Liver (tissue), 9 donors: ENCODE measurements around the gene LIMS2. TPM values are rescaled to one million over a fixed set of nuclear protein-coding genes. Genes with fewer than 3 reads are reported as not detected.

Experiments used
- DNase-seq: peaks from one replicate; pipeline ENCODE4 v3.0.0-alpha.2; 2017; ENCODE audit warnings: low spot score
- H3K27ac ChIP-seq, 2 donors: one replicate each; pipeline ENCODE4 v1.7.0; 2013; ENCODE audit warnings: inconsistent platforms in 2 of 2, low read length in 2 of 2, control low read depth in 1 of 2, low read depth in 1 of 2, mild to moderate bottlenecking in 1 of 2
- H3K27me3 ChIP-seq, 4 donors: one replicate each; pipeline versions ENCODE4 v1.6.1 to v1.7.0; 2013; ENCODE audit warnings: low read length in 3 of 4, inconsistent platforms in 1 of 4, mild to moderate bottlenecking in 1 of 4, moderate library complexity in 1 of 4; ENCODE audit not compliant: control insufficient read depth in 4 of 4, insufficient read depth in 4 of 4
- H3K36me3 ChIP-seq, 4 donors: one replicate each; pipeline versions ENCODE4 v1.6.1 to v1.7.0; 2013; ENCODE audit warnings: low read length in 3 of 4, mild to moderate bottlenecking in 3 of 4, low read depth in 1 of 4, moderate library complexity in 1 of 4; ENCODE audit not compliant: control insufficient read depth in 4 of 4, insufficient read depth in 3 of 4
- H3K4me1 ChIP-seq, 4 donors: one replicate each; pipeline versions ENCODE4 v1.6.1 to v1.7.0; 2013; ENCODE audit warnings: low read length in 3 of 4, mild to moderate bottlenecking in 3 of 4, moderate library complexity in 1 of 4; ENCODE audit not compliant: control insufficient read depth in 4 of 4, insufficient read depth in 4 of 4
- H3K4me3 ChIP-seq, 3 donors: one replicate each; pipeline versions ENCODE4 v1.6.1 to v1.7.0; 2013; ENCODE audit warnings: low read length in 3 of 3, control low read depth in 1 of 3, low read depth in 1 of 3, mild to moderate bottlenecking in 1 of 3
- H3K9ac ChIP-seq, 2 donors: one replicate each; pipeline ENCODE4 v1.7.0; 2013; ENCODE audit warnings: low read length in 2 of 2, mild to moderate bottlenecking in 2 of 2, moderate library complexity in 2 of 2, control low read depth in 1 of 2, low read depth in 1 of 2
- H3K9me3 ChIP-seq, 4 donors: one replicate each; pipeline versions ENCODE4 v1.6.1 to v1.7.0; 2013; ENCODE audit warnings: low read length in 3 of 4; ENCODE audit not compliant: control insufficient read depth in 4 of 4
- CTCF ChIP-seq: fragments of 150-350 bp; IDR thresholded peaks from 2 replicates; pipeline ENCODE4 v1.5.1; 2017; ENCODE audit warnings: improper control_type of control experiment, low read depth, low read length; ENCODE audit not compliant: missing input control
- HNF4A ChIP-seq, 2 donors: conservative IDR thresholded peaks; 2 replicates each; pipeline ENCODE4 v1.6.1; 2016; ENCODE audit warnings: antibody characterized with exemption in 2 of 2, mild to moderate bottlenecking in 2 of 2
- NR2F2 ChIP-seq: IDR thresholded peaks from 2 replicates; pipeline ENCODE4 v1.6.1; 2016; ENCODE audit warnings: antibody characterized with exemption
- RAD21 ChIP-seq, 2 donors: IDR thresholded peaks; 2 replicates each; pipeline ENCODE4 v1.6.1; 2016; ENCODE audit warnings: antibody characterized with exemption in 2 of 2, mild to moderate bottlenecking in 2 of 2
- TAF1 ChIP-seq: conservative IDR thresholded peaks from 2 replicates; pipeline ENCODE4 v1.6.1; 2016; ENCODE audit warnings: antibody characterized with exemption, mild to moderate bottlenecking
- YY1 ChIP-seq: IDR thresholded peaks from 2 replicates; pipeline ENCODE4 v1.6.1; 2016; ENCODE audit warnings: antibody characterized with exemption, mild to moderate bottlenecking
- WGBS: extraction: QIAGEN DNeasy Blood & Tissue Kit; methylation state at CpG from one replicate; pipeline ENCODE4 v1.1.7; 2013; 5-methylcytosine and 5-hydroxymethylcytosine counted together
- polyA plus RNA-seq, 2 donors: library from polyadenylated mRNA; stranded (reverse) in 1 of 2; unstranded in 1 of 2; fragments of 200-250 nt in 1 of 2; fragments of >200 nt in 1 of 2; fragmentation: Nextera tagmentation in 1 of 2; extraction: Ambion mirVana in 1 of 2; gene quantifications; one replicate each; pipeline versions ENCODE4 v1.2.1 to v1.2.3, GENCODE V29; 2013 to 2015
- total RNA-seq, 2 donors: library from RNA; depleted of rRNA; stranded (reverse); fragments of >200 nt; gene quantifications; one replicate each; pipeline ENCODE4 v1.2.3, GENCODE V29; 2014
- TF ChIP-seq, protein P1 (sequence below): IDR thresholded peaks from 2 replicates; pipeline ENCODE4 v1.6.1; 2016; ENCODE audit warnings: antibody characterized with exemption
- TF ChIP-seq, protein P2 (sequence below): IDR thresholded peaks from 2 replicates; pipeline ENCODE4 v1.6.1; 2016; ENCODE audit warnings: antibody characterized with exemption, mild to moderate bottlenecking
- donor health status: healthy.
- donor health status: healthy.
- donor health status: healthy.
- donor health status: healthy.
- donor health status: healthy.

The LIMS2 gene
- total and polyA plus RNA-seq, 4 donors: 1.4 to 17.9 (median 16.1) TPM

GRCh38 chr2:127698553-127699355, 23.4 kb upstream of the LIMS2 start:
- no peak for TF ChIP-seq YY1
- TF ChIP-seq, protein P1, sequence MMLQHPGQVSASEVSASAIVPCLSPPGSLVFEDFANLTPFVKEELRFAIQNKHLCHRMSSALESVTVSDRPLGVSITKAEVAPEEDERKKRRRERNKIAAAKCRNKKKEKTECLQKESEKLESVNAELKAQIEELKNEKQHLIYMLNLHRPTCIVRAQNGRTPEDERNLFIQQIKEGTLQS: no peak
- TF ChIP-seq RAD21 (IDR thresholded peaks at IDR 0.05): no peak
- TF ChIP-seq NR2F2: no peak
- Histone ChIP-seq H3K27me3 (no peaks in the 10 kb centered on the region), H3K9ac (no peak overlapping the region), H3K9me3 (no peaks in the 10 kb centered on the region), H3K4me1 (peaks cover 4 to 22% (median 15%) of the 10 kb centered on the region in 4 donors), H3K4me3 (no peak overlapping the region), H3K27ac (no peak overlapping the region), H3K36me3 (no peaks in the 10 kb centered on the region)
- WGBS: 97% methylated on average over 27 of the region's 27 CpGs
- DNase-seq: no peak

GRCh38 chr2:127697482-127698180, 22.3 kb upstream of the LIMS2 start:
- 95% methylated on average over 21 of the region's 21 CpGs for WGBS
- no peak for TF ChIP-seq TAF1
- DNase-seq: no peak
- Histone ChIP-seq H3K9me3 (no peaks in the 10 kb centered on the region), H3K27ac (no peak overlapping the region), H3K36me3 (no peaks in the 10 kb centered on the region), H3K27me3 (no peaks in the 10 kb centered on the region), H3K4me3 (no peak overlapping the region), H3K9ac (no peak overlapping the region), H3K4me1 (peaks cover under 1 to 13% (median 7%) of the 10 kb centered on the region in 4 donors)

DNA sequence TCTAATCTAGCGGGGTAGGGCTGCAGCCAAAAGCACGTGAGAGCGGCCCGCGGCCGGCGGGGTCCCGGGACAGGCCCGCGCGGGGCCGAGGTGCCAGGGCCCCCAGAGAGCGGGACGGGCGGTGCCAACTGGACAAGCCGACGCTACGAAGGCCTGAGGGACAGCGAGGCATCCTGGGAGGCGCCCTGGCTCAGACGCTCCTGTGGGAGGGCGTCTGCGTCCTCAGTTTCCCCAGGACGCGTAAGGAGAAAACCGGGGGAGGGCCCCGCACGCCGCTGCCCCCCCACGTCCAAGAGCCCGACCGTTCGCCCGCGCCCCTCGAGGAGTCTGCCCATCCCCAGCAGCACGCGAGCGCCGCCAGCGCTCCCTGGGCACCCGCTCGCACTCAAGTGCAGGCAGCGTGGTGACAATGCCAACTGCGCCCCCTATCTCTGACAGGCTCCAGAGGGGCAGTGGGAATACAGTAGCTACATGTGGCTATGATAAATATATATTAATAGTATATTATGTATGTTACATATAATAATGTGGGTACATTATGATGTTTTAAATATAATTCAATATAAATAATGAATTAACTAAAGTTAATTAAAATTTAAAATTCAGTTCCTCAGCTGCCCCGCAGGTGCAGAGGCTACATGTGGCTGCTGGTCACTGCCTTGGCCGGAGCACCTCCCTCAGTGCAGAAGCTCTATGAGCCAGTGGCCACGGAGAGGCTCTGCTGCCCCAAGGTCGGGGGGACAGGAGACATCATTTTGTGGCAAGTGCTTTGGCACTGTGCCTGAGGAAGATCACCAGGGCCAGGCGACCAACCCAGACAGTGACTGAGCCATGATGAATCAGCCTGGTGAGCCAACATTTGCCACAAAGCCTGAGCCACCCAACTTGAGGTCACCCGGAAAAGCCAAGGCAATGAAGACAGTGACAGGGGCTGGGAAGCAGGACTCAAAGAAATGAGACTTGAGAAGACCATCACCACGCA, 20.5 kb upstream of the LIMS2 start:
- no peak for DNase-seq
- 64% methylated on average over 52 of the region's 52 CpGs for WGBS
- peaks cover 0 to 9% (median 5%) of the 10 kb centered on the region in 4 donors for H3K4me1 ChIP-seq

More for the DNA sequence above, 20.5 kb upstream of the LIMS2 start:
- Histone ChIP-seq H3K9ac (no peak overlapping the region), H3K27ac (no peak overlapping the region), H3K36me3 (no peaks in the 10 kb centered on the region), H3K4me3 (no peak overlapping the region), H3K9me3 (no peaks in the 10 kb centered on the region), H3K27me3 (no peaks in the 10 kb centered on the region)
- no peak for TF ChIP-seq YY1
- TF ChIP-seq RAD21 (IDR thresholded peaks at IDR 0.05): peak in 1 of 2 donors; percentile 19
- TF ChIP-seq, protein P2, sequence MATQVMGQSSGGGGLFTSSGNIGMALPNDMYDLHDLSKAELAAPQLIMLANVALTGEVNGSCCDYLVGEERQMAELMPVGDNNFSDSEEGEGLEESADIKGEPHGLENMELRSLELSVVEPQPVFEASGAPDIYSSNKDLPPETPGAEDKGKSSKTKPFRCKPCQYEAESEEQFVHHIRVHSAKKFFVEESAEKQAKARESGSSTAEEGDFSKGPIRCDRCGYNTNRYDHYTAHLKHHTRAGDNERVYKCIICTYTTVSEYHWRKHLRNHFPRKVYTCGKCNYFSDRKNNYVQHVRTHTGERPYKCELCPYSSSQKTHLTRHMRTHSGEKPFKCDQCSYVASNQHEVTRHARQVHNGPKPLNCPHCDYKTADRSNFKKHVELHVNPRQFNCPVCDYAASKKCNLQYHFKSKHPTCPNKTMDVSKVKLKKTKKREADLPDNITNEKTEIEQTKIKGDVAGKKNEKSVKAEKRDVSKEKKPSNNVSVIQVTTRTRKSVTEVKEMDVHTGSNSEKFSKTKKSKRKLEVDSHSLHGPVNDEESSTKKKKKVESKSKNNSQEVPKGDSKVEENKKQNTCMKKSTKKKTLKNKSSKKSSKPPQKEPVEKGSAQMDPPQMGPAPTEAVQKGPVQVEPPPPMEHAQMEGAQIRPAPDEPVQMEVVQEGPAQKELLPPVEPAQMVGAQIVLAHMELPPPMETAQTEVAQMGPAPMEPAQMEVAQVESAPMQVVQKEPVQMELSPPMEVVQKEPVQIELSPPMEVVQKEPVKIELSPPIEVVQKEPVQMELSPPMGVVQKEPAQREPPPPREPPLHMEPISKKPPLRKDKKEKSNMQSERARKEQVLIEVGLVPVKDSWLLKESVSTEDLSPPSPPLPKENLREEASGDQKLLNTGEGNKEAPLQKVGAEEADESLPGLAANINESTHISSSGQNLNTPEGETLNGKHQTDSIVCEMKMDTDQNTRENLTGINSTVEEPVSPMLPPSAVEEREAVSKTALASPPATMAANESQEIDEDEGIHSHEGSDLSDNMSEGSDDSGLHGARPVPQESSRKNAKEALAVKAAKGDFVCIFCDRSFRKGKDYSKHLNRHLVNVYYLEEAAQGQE: no peak
- TF ChIP-seq CTCF: no peak
- TF ChIP-seq HNF4A (conservative IDR thresholded peaks at IDR 0.05): no peak
